ENCODE data around the gene ADARB1. TPM values are rescaled to one million over a fixed set of nuclear protein-coding genes. Genes with fewer than 3 reads are reported as not detected.

Gene ADARB1
- total RNA-seq, 1 donor from 2014 or later, result 25.8 TPM

GRCh38 chr21:45204395-45204794 lies 130.0 kb downstream of the ADARB1 start:
- peaks cover 13% of the 10 kb centered on the region for H3K36me3 Mint-ChIP-seq (ENCODE audit: low read depth, unreplicated experiment)
- no peak overlapping the region for H3K4me3 ChIP-seq (ENCODE audit: insufficient read depth, low read depth, low read length)
- FAIRE-seq, result no peak

GRCh38 chr21:45207839-45208626 lies 133.7 kb downstream of the ADARB1 start:
- H3K9me3 Mint-ChIP-seq (ENCODE audit: unreplicated experiment), result no peaks in the 10 kb centered on the region
- no peak overlapping the region for H2AFZ ChIP-seq (ENCODE audit: low read depth, low read length)
- peaks cover 17% of the 10 kb centered on the region for H3K4me1 Mint-ChIP-seq (ENCODE audit: low read depth, unreplicated experiment)
- H3K27me3 ChIP-seq (ENCODE audit: insufficient read depth, low read length), result no peaks in the 10 kb centered on the region
- H3K79me2 ChIP-seq (ENCODE audit: insufficient read depth, low read length), result no peaks in the 10 kb centered on the region
- no peaks in the 10 kb centered on the region for H4K20me1 ChIP-seq (ENCODE audit: insufficient read depth, low read length)
- H3K9ac ChIP-seq (ENCODE audit: low read length), result no peak overlapping the region
- FAIRE-seq (no peak), DNase-seq (ENCODE audit: low read depth) (no peak)
- H3K27ac Mint-ChIP-seq (ENCODE audit: unreplicated experiment), result no peak overlapping the region
- H3K4me3 Mint-ChIP-seq (ENCODE audit: unreplicated experiment), result peak overlapping the region; percentile 27
- no peak for TF ChIP-seq EZH2 (IDR thresholded peaks at IDR 0.05; ENCODE audit: insufficient read depth, low read length)
- no peak for TF ChIP-seq CTCF (IDR thresholded peaks at IDR 0.05; ENCODE audit: insufficient read depth, low read depth, low read length)
- H3K4me3 ChIP-seq (ENCODE audit: insufficient read depth, low read depth, low read length), result no peak overlapping the region
- H3K4me2 ChIP-seq (ENCODE audit: low read length), result peak overlapping the region; percentile 76
- peaks cover 13% of the 10 kb centered on the region for H3K36me3 Mint-ChIP-seq (ENCODE audit: low read depth, unreplicated experiment)
- no peak overlapping the region for H3K27ac ChIP-seq (ENCODE audit: low read depth, low read length)
- peaks cover 7% of the 10 kb centered on the region for H3K4me1 ChIP-seq (ENCODE audit: insufficient read depth, low read length)
- peaks cover 5% of the 10 kb centered on the region for H3K36me3 ChIP-seq (ENCODE audit: insufficient read depth, low read length)
- no peaks in the 10 kb centered on the region for H3K9me3 ChIP-seq (ENCODE audit: insufficient read depth, low read depth, low read length)
- no peaks in the 10 kb centered on the region for H3K27me3 Mint-ChIP-seq (ENCODE audit: low read depth, unreplicated experiment)

More at GRCh38 chr21:45204395-45204794, 130.0 kb downstream of the ADARB1 start:
- H3K4me3 Mint-ChIP-seq (ENCODE audit: unreplicated experiment), result no peak overlapping the region
- Histone ChIP-seq H3K9me3 (ENCODE audit: insufficient read depth, low read depth, low read length) (no peaks in the 10 kb centered on the region), H3K36me3 (ENCODE audit: insufficient read depth, low read length) (peaks cover 5% of the 10 kb centered on the region), H3K27ac (ENCODE audit: low read depth, low read length) (no peak overlapping the region), H3K27me3 (ENCODE audit: insufficient read depth, low read length) (no peaks in the 10 kb centered on the region), H3K9ac (ENCODE audit: low read length) (no peak overlapping the region), H3K79me2 (ENCODE audit: insufficient read depth, low read length) (no peaks in the 10 kb centered on the region), H3K4me2 (ENCODE audit: low read length) (no peak overlapping the region), H4K20me1 (ENCODE audit: insufficient read depth, low read length) (no peaks in the 10 kb centered on the region), H3K4me1 (ENCODE audit: insufficient read depth, low read length) (peaks cover 7% of the 10 kb centered on the region), H2AFZ (ENCODE audit: low read depth, low read length) (no peak overlapping the region)
- H3K27me3 Mint-ChIP-seq (ENCODE audit: low read depth, unreplicated experiment), result no peaks in the 10 kb centered on the region
- H3K9me3 Mint-ChIP-seq (ENCODE audit: unreplicated experiment), result no peaks in the 10 kb centered on the region
- DNase-seq (ENCODE audit: low read depth), result no peak
- H3K27ac Mint-ChIP-seq (ENCODE audit: unreplicated experiment), result no peak overlapping the region
- TF ChIP-seq EZH2 (IDR thresholded peaks at IDR 0.05; ENCODE audit: insufficient read depth, low read length), result no peak
- no peak for TF ChIP-seq CTCF (IDR thresholded peaks at IDR 0.05; ENCODE audit: insufficient read depth, low read depth, low read length)
- H3K4me1 Mint-ChIP-seq (ENCODE audit: low read depth, unreplicated experiment), result peaks cover 21% of the 10 kb centered on the region

GRCh38 chr21:45208627-45208951 lies 134.2 kb downstream of the ADARB1 start:
- peaks cover 7% of the 10 kb centered on the region for H3K4me1 ChIP-seq (ENCODE audit: insufficient read depth, low read length)
- H3K27ac ChIP-seq (ENCODE audit: low read depth, low read length), result peak overlapping the region; percentile 39
- Mint-ChIP-seq H3K4me3 (ENCODE audit: unreplicated experiment) (peak overlapping the region; percentile 27), H3K36me3 (ENCODE audit: low read depth, unreplicated experiment) (peaks cover 16% of the 10 kb centered on the region), H3K9me3 (ENCODE audit: unreplicated experiment) (no peaks in the 10 kb centered on the region), H3K27me3 (ENCODE audit: low read depth, unreplicated experiment) (no peaks in the 10 kb centered on the region), H3K27ac (ENCODE audit: unreplicated experiment) (peak overlapping the region; percentile 21), H3K4me1 (ENCODE audit: low read depth, unreplicated experiment) (peaks cover 17% of the 10 kb centered on the region)
- no peak overlapping the region for H3K4me3 ChIP-seq (ENCODE audit: insufficient read depth, low read depth, low read length)
- H4K20me1 ChIP-seq (ENCODE audit: insufficient read depth, low read length), result no peaks in the 10 kb centered on the region
- no peaks in the 10 kb centered on the region for H3K27me3 ChIP-seq (ENCODE audit: insufficient read depth, low read length)
- FAIRE-seq (no peak), DNase-seq (ENCODE audit: low read depth) (peak; percentile 50)
- peak overlapping the region; percentile 76 for H3K4me2 ChIP-seq (ENCODE audit: low read length)
- no peaks in the 10 kb centered on the region for H3K9me3 ChIP-seq (ENCODE audit: insufficient read depth, low read depth, low read length)
- no peaks in the 10 kb centered on the region for H3K79me2 ChIP-seq (ENCODE audit: insufficient read depth, low read length)
- H3K36me3 ChIP-seq (ENCODE audit: insufficient read depth, low read length), result peaks cover 5% of the 10 kb centered on the region
- H3K9ac ChIP-seq (ENCODE audit: low read length), result peak overlapping the region; percentile 9
- no peak overlapping the region for H2AFZ ChIP-seq (ENCODE audit: low read depth, low read length)
- no peak for TF ChIP-seq EZH2 (IDR thresholded peaks at IDR 0.05; ENCODE audit: insufficient read depth, low read length)
- TF ChIP-seq CTCF (IDR thresholded peaks at IDR 0.05; ENCODE audit: insufficient read depth, low read depth, low read length), result no peak

Data from astrocyte (in vitro differentiated cells and primary cell).